ENCODE measurements around the gene CKAP5. TPM values are rescaled to one million over a fixed set of nuclear protein-coding genes. Genes with fewer than 3 reads are reported as not detected.

CKAP5 gene
- total RNA-seq, 1 experiment from 2014 or later: 166 TPM

DNA sequence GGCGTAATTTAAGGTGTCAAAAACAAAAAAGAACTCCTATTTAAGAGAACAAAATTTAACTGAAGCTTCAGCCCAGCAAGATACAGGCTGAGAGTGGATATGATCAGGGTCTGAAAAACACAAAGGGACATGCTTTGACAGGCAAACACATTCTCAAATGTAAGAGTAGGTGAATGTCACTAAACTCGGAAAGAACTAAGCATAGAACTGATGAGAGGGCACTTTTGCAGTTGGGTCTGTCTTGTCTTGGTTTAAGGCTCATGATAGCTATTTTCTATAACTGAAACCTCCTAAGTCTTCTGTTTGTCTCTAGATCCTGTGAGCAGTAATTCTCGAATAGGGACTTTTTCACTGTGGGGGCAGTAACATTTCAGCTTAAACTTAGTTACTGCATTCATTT is 100.1 kb downstream of the CKAP5 start:
- Histone ChIP-seq H3K4me2 (ENCODE audit: low read length) (no peak overlapping the region), H3K79me2 (ENCODE audit: insufficient read depth, low read length) (no peaks in the 10 kb centered on the region)
- no peak for ATAC-seq

DNA sequence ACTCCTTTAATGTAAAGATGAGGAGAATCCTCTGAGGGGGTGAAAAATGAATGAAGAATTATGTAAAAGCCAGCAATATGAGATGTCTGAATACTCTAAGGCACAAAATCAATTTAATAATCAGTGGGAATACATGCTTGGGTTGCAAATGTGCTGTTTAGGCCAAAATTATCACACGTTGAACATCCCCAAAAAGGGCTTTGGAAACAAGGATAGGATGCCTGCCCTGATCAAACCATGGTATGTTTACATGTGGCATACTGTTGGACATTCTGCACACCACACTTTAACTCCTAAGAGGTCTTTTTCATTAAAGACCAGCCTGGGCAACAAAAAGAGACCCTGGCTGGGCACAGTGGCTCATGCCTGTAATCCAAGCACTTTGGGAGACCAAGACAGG is 100.8 kb downstream of the CKAP5 start:
- intact Hi-C loops (cut with micrococcal nuclease): no loop called here
- BruUV-seq (replicated peaks): no TSS peak
- H3K9me2 ChIP-seq (ENCODE audit: insufficient read depth): no peaks in the 10 kb centered on the region
- H3K36me3 ChIP-seq (ENCODE audit: control insufficient read depth in 1 of 2, insufficient read depth in 2 of 2, low read length in 2 of 2): peaks cover 68 to 77% of the 10 kb centered on the region in 2 experiments
- ChIA-PET POLR2A (no interaction called here), CTCF (no interaction called here), RAD21 (ENCODE audit: low non-redundant PET in 1 of 2, low total read pairs in 2 of 2, uncharacterized antibody in 2 of 2, unreplicated experiment in 2 of 2) (no interaction called here)
- H3K4me2 ChIP-seq (ENCODE audit: low read length): no peak overlapping the region
- H3K9ac ChIP-seq (ENCODE audit: low read length): no peak overlapping the region
- no peak overlapping the region for H3K4me3 ChIP-seq (replicated peaks in 1 of 2; ENCODE audit: low read depth in 1 of 2, low read length in 2 of 2)
- no peak overlapping the region for H2AFZ ChIP-seq (ENCODE audit: low read depth, low read length, poor library complexity, severe bottlenecking)
- H3K79me2 ChIP-seq (ENCODE audit: insufficient read depth, low read length): no peaks in the 10 kb centered on the region
- H3K27ac ChIP-seq (ENCODE audit: low read depth, low read length): no peak overlapping the region
- no peaks in the 10 kb centered on the region for H3K4me1 ChIP-seq (ENCODE audit: control insufficient read depth in 1 of 2, insufficient read depth in 2 of 2, low read length in 2 of 2)
- H3K9me3 ChIP-seq (ENCODE audit: control insufficient read depth in 1 of 2, insufficient read depth in 1 of 2, low read depth in 1 of 2, low read length in 2 of 2): no peaks in the 10 kb centered on the region
- no peaks in the 10 kb centered on the region for H3K27me3 ChIP-seq (ENCODE audit: insufficient read depth, low read length)
- DNase-seq (ENCODE audit: low read depth, low spot score) (no peak), ATAC-seq (no peak)
- TF ChIP-seq, protein P1, sequence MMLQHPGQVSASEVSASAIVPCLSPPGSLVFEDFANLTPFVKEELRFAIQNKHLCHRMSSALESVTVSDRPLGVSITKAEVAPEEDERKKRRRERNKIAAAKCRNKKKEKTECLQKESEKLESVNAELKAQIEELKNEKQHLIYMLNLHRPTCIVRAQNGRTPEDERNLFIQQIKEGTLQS (IDR thresholded peaks at IDR 0.05): no peak
- no peak for TF ChIP-seq TCF7L2 (IDR thresholded peaks at IDR 0.05; ENCODE audit: borderline replicate concordance, extremely low read depth, insufficient read depth, insufficient read length)
- TF ChIP-seq CEBPB (IDR thresholded peaks at IDR 0.05; ENCODE audit: low read depth): no peak
- no peak for TF ChIP-seq EGR1 (IDR thresholded peaks at IDR 0.05; ENCODE audit: low read depth)
- TF ChIP-seq JUND (IDR thresholded peaks at IDR 0.05): no peak
- no peak for TF ChIP-seq FOSL1 (IDR thresholded peaks at IDR 0.05; ENCODE audit: low read depth)
- TF ChIP-seq POLR2A (IDR thresholded peaks at IDR 0.05; ENCODE audit: borderline replicate concordance, extremely low read depth, insufficient read depth, insufficient read length): no peak
- TF ChIP-seq EZH2phosphoT487 (IDR thresholded peaks at IDR 0.05; ENCODE audit: borderline replicate concordance): no peak
- no peak for TF ChIP-seq ZFX (IDR thresholded peaks at IDR 0.05)
- H4K20me1 ChIP-seq (ENCODE audit: insufficient read depth): no peaks in the 10 kb centered on the region

More for the DNA sequence above, 100.1 kb downstream of the CKAP5 start:
- Histone ChIP-seq H2AFZ (ENCODE audit: low read depth, low read length, poor library complexity, severe bottlenecking) (no peak overlapping the region), H3K9ac (ENCODE audit: low read length) (no peak overlapping the region), H3K4me1 (ENCODE audit: control insufficient read depth in 1 of 2, insufficient read depth in 2 of 2, low read length in 2 of 2) (no peaks in the 10 kb centered on the region), H4K20me1 (ENCODE audit: insufficient read depth) (no peaks in the 10 kb centered on the region), H3K27ac (ENCODE audit: low read depth, low read length) (no peak overlapping the region), H3K9me2 (ENCODE audit: insufficient read depth) (no peaks in the 10 kb centered on the region), H3K4me3 (replicated peaks in 1 of 2; ENCODE audit: low read depth in 1 of 2, low read length in 2 of 2) (no peak overlapping the region), H3K9me3 (ENCODE audit: control insufficient read depth in 1 of 2, insufficient read depth in 1 of 2, low read depth in 1 of 2, low read length in 2 of 2) (no peaks in the 10 kb centered on the region), H3K27me3 (ENCODE audit: insufficient read depth, low read length) (no peaks in the 10 kb centered on the region), H3K36me3 (ENCODE audit: control insufficient read depth in 1 of 2, insufficient read depth in 2 of 2, low read length in 2 of 2) (peaks cover 71 to 83% of the 10 kb centered on the region in 2 experiments)
- intact Hi-C loops (cut with micrococcal nuclease): no loop called here
- TF ChIP-seq TCF7L2 (IDR thresholded peaks at IDR 0.05; ENCODE audit: borderline replicate concordance, extremely low read depth, insufficient read depth, insufficient read length) (no peak), JUND (IDR thresholded peaks at IDR 0.05) (no peak), YY1 (IDR thresholded peaks at IDR 0.05; ENCODE audit: extremely low read depth, insufficient replicate concordance, low read depth, low read length) (no peak)
- ChIA-PET RAD21 (ENCODE audit: low non-redundant PET in 1 of 2, low total read pairs in 2 of 2, uncharacterized antibody in 2 of 2, unreplicated experiment in 2 of 2) (no interaction called here), CTCF (no interaction called here), POLR2A (no interaction called here)
- BruUV-seq (replicated peaks): no TSS peak
- DNase-seq (ENCODE audit: low read depth, low spot score): no peak
